ENCODE data around the gene FAM114A2. TPM values are rescaled to one million over a fixed set of nuclear protein-coding genes. Genes with fewer than 3 reads are reported as not detected.
"Not testable (repeated sequence)": the region's sequence is repeated elsewhere in the genome, so short reads cannot be mapped to it uniquely, and the experiment has no call there.

The FAM114A2 gene
- total RNA-seq, 1 donor = 42.3 TPM

DNA sequence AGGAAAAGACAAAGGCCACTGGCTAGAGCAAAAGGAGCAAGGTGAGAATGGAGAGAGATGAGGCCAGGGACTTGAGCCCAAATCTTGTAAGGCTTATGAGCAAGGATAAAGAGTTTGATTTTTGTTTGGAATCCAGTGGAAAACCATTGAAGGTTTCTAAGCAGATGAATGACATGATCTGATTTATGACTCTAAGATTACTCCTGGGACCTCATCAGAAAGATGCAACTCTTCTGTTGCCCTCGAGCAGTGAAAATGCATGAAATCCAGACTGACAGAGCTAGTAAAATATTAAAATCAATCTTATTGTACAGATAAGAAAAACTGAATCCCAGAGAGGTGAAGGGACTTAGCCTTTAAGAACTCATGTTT lies 734 bp upstream of the FAM114A2 start:
- peak overlapping the region; percentile 90 for H3K4me3 ChIP-seq (ENCODE audit: low read depth, low read length)
- DNase-seq (ENCODE audit: low read depth) = no peak
- TF ChIP-seq, protein P1, sequence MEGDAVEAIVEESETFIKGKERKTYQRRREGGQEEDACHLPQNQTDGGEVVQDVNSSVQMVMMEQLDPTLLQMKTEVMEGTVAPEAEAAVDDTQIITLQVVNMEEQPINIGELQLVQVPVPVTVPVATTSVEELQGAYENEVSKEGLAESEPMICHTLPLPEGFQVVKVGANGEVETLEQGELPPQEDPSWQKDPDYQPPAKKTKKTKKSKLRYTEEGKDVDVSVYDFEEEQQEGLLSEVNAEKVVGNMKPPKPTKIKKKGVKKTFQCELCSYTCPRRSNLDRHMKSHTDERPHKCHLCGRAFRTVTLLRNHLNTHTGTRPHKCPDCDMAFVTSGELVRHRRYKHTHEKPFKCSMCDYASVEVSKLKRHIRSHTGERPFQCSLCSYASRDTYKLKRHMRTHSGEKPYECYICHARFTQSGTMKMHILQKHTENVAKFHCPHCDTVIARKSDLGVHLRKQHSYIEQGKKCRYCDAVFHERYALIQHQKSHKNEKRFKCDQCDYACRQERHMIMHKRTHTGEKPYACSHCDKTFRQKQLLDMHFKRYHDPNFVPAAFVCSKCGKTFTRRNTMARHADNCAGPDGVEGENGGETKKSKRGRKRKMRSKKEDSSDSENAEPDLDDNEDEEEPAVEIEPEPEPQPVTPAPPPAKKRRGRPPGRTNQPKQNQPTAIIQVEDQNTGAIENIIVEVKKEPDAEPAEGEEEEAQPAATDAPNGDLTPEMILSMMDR (IDR thresholded peaks at IDR 0.05; ENCODE audit: insufficient read depth, low read depth, low read length) = no peak

GRCh38 chr5:154038261-154038706 lies 426 bp downstream of the FAM114A2 start:
- H3K4me3 ChIP-seq (ENCODE audit: low read depth, low read length) = peak overlapping the region; percentile 90
- TF ChIP-seq, protein P1 (IDR thresholded peaks at IDR 0.05; ENCODE audit: insufficient read depth, low read depth, low read length) = no peak
- DNase-seq (ENCODE audit: low read depth) = peak; percentile 46

GRCh38 chr5:154034944-154035343 lies 3.8 kb downstream of the FAM114A2 start:
- TF ChIP-seq, protein P1 (IDR thresholded peaks at IDR 0.05; ENCODE audit: insufficient read depth, low read depth, low read length) = no peak
- DNase-seq (ENCODE audit: low read depth) = no peak
- H3K4me3 ChIP-seq (ENCODE audit: low read depth, low read length) = no peak overlapping the region

DNA sequence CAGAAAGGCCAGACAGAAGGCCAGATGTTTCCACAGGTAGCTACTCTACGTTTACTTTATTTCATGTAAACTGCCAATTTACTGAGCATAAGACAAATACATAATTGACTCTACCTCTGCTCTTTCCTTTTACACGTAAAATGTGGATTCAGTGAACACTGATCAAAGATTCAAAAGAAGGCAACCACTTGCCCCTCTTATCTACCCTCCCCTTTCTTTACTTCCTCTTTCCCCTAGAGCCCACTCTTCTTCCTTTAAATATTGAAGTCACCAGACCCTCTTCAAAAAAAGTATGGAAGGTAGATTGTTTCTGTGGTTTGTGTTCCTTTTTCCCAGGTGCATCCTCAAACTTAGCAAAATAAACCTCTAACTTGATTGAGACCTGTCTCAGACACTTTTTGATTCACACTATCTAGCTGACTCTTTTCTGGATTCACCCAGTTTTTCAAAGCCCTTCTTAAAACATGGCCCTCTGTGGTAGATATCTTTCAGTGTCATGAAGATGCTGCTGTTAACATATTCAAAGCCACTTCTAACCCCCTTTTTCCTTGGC lies 6.7 kb downstream of the FAM114A2 start:
- DNase-seq (ENCODE audit: low read depth) = no peak
- TF ChIP-seq, protein P1 (IDR thresholded peaks at IDR 0.05; ENCODE audit: insufficient read depth, low read depth, low read length) = no peak
- no peak overlapping the region for H3K4me3 ChIP-seq (ENCODE audit: low read depth, low read length)

GRCh38 chr5:154025951-154026350 lies 12.8 kb downstream of the FAM114A2 start:
- no peak for DNase-seq (ENCODE audit: low read depth)
- H3K4me3 ChIP-seq (ENCODE audit: low read depth, low read length) = no peak overlapping the region
- TF ChIP-seq, protein P1 (IDR thresholded peaks at IDR 0.05; ENCODE audit: insufficient read depth, low read depth, low read length) = no peak

GRCh38 chr5:154018919-154019318 lies 19.8 kb downstream of the FAM114A2 start:
- not testable (repeated sequence) for H3K4me3 ChIP-seq (ENCODE audit: low read depth, low read length); DNase-seq (ENCODE audit: low read depth)

GRCh38 chr5:154015071-154015693 lies 23.5 kb downstream of the FAM114A2 start:
- no peak for DNase-seq (ENCODE audit: low read depth)
- TF ChIP-seq, protein P1 (IDR thresholded peaks at IDR 0.05; ENCODE audit: insufficient read depth, low read depth, low read length) = no peak
- H3K4me3 ChIP-seq (ENCODE audit: low read depth, low read length) = no peak overlapping the region
